Tibial artery (tissue), 4 donors: ENCODE measurements around the gene ADAMTS6.

Source experiments
- DNase-seq, 2 donors: peaks; one replicate each; pipeline ENCODE4 v3.0.0-alpha.2; 2019
- H3K27ac ChIP-seq, 2 donors: fragments of 200-600 bp; sonication (generic) in 1 of 2; 1 replicate in 1 of 2; 2 replicates in 1 of 2; pipeline ENCODE4 v1.5.1; 2018 to 2019; ENCODE audit warnings: mild to moderate bottlenecking in 1 of 2
- H3K27me3 ChIP-seq, 2 donors: fragments of 200-600 bp; sonication (generic) in 1 of 2; one replicate each; pipeline versions ENCODE4 v1.5.1 to v1.6.0; 2016 to 2019
- H3K36me3 ChIP-seq, 3 donors: fragments of 200-600 bp; sonication (generic) in 2 of 3; one replicate each; pipeline ENCODE4 v1.5.1; 2016 to 2019; ENCODE audit warnings: mild to moderate bottlenecking in 2 of 3
- H3K4me1 ChIP-seq, 4 donors: fragments of 200-600 bp; sonication (generic) in 2 of 4; 1 replicate in 3 of 4; 2 replicates in 1 of 4; pipeline ENCODE4 v1.5.1; 2016 to 2019
- H3K4me3 ChIP-seq, 2 donors: fragments of 200-600 bp; sonication (generic) in 1 of 2; 1 replicate in 1 of 2; 2 replicates in 1 of 2; pipeline ENCODE4 v1.5.1; 2018 to 2019; ENCODE audit warnings: mild to moderate bottlenecking in 2 of 2
- H3K9me3 ChIP-seq, 3 donors: fragments of 200-600 bp; sonication (generic) in 1 of 3; one replicate each; pipeline ENCODE4 v1.5.1; 2016 to 2019
- intact Hi-C: fragments of 100-400 bp; cut with DNase I; formaldehyde crosslinking; loops from one replicate; pipeline ENCODE4 v1.15.0; 2023; ENCODE audit warnings: low total_unique reads
- TF ChIP-seq, protein P1 (sequence below), 2 experiments: fragments of 200-600 bp in 1 of 2; fragments of 450-650 bp in 1 of 2; IDR thresholded peaks; one replicate each; pipeline ENCODE4 v1.5.1; 2017 to 2019; ENCODE audit warnings: antibody characterized with exemption in 2 of 2, mild to moderate bottlenecking in 1 of 2, moderate library complexity in 1 of 2

ADAMTS6 gene

DNA sequence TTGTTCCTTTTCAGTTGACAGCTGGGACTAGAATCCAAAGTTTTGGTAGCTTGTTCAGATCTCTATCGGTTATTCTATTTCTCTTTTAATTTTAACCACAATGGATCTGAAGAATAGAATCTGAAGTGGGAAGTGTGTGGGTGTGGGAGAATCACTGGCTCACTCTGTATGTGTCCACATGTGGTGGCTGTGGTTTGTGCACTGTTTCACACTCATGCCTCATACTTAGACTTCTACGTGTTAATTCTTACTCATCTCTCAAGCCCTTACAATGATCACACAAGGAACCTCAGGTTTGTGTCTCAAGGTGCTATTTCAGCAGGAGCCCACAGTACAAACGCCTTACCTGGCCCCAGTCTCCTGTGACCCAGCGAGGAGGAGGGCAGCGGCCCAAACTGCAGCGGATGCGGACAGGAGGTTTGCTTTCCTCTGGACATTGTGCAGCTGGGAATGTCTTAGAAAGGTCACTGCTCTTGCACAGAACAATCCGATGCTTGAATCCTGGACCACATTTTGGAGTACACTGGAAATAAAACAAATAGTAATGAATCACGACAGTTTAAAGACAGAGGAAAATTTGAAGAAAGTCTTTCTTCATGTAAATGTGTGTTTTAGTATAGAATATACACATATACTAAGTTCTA is 309.1 kb downstream of the ADAMTS6 start:
- Histone ChIP-seq H3K27me3 (no peaks in the 10 kb centered on the region), H3K4me3 (no peak overlapping the region), H3K36me3 (peaks cover 0 to 15% (median 0%) of the 10 kb centered on the region in 3 donors), H3K4me1 (no peaks in the 10 kb centered on the region), H3K9me3 (no peaks in the 10 kb centered on the region), H3K27ac (no peak overlapping the region)
- DNase-seq = no peak
- intact Hi-C loops = no loop called here
- TF ChIP-seq, protein P1, sequence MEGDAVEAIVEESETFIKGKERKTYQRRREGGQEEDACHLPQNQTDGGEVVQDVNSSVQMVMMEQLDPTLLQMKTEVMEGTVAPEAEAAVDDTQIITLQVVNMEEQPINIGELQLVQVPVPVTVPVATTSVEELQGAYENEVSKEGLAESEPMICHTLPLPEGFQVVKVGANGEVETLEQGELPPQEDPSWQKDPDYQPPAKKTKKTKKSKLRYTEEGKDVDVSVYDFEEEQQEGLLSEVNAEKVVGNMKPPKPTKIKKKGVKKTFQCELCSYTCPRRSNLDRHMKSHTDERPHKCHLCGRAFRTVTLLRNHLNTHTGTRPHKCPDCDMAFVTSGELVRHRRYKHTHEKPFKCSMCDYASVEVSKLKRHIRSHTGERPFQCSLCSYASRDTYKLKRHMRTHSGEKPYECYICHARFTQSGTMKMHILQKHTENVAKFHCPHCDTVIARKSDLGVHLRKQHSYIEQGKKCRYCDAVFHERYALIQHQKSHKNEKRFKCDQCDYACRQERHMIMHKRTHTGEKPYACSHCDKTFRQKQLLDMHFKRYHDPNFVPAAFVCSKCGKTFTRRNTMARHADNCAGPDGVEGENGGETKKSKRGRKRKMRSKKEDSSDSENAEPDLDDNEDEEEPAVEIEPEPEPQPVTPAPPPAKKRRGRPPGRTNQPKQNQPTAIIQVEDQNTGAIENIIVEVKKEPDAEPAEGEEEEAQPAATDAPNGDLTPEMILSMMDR (IDR thresholded peaks at IDR 0.05) = no peak

GRCh38 chr5:65171645-65172044 is 310.1 kb downstream of the ADAMTS6 start:
- TF ChIP-seq, protein P1 (IDR thresholded peaks at IDR 0.05) = no peak
- intact Hi-C loops = no loop called here
- peaks cover 0 to 15% (median 0%) of the 10 kb centered on the region in 3 donors for H3K36me3 ChIP-seq
- no peak overlapping the region for H3K4me3 ChIP-seq
- DNase-seq = no peak
- H3K9me3 ChIP-seq = no peaks in the 10 kb centered on the region
- no peak overlapping the region for H3K27ac ChIP-seq
- H3K4me1 ChIP-seq = no peaks in the 10 kb centered on the region
- H3K27me3 ChIP-seq = no peaks in the 10 kb centered on the region

- no peaks in the 10 kb centered on the region for H3K9me3 ChIP-seq
- intact Hi-C loops = no loop called here
- H3K4me3 ChIP-seq = no peak overlapping the region
- H3K36me3 ChIP-seq = no peaks in the 10 kb centered on the region
- H3K27ac ChIP-seq = no peak overlapping the region
- no peak for DNase-seq
- TF ChIP-seq, protein P1 (IDR thresholded peaks at IDR 0.05) = no peak
- H3K4me1 ChIP-seq = peaks cover 0 to 4% (median 0%) of the 10 kb centered on the region in 4 donors
- H3K27me3 ChIP-seq = no peaks in the 10 kb centered on the region
Measured at GRCh38 chr5:65163698-65164097, 318.0 kb downstream of the ADAMTS6 start.

- TF ChIP-seq, protein P1 (IDR thresholded peaks at IDR 0.05) = no peak
- H3K36me3 ChIP-seq = no peaks in the 10 kb centered on the region
- no peaks in the 10 kb centered on the region for H3K9me3 ChIP-seq
- no peaks in the 10 kb centered on the region for H3K27me3 ChIP-seq
- intact Hi-C loops = no loop called here
- DNase-seq = no peak
- H3K4me3 ChIP-seq = no peak overlapping the region
- H3K4me1 ChIP-seq = peaks cover 0 to 23% (median 4%) of the 10 kb centered on the region in 4 donors
- no peak overlapping the region for H3K27ac ChIP-seq
Measured at GRCh38 chr5:65161655-65162054, 320.1 kb downstream of the ADAMTS6 start.

GRCh38 chr5:65157906-65158603 is 323.7 kb downstream of the ADAMTS6 start:
- TF ChIP-seq, protein P1 (IDR thresholded peaks at IDR 0.05) = no peak

More at GRCh38 chr5:65157906-65158603, 323.7 kb downstream of the ADAMTS6 start:
- Histone ChIP-seq H3K36me3 (no peaks in the 10 kb centered on the region), H3K9me3 (no peaks in the 10 kb centered on the region), H3K4me3 (no peak overlapping the region), H3K27ac (no peak overlapping the region), H3K4me1 (peaks cover 0 to 27% (median 4%) of the 10 kb centered on the region in 4 donors), H3K27me3 (no peaks in the 10 kb centered on the region)
- no peak for DNase-seq
- intact Hi-C loops = no loop called here
